Hematopoietic multipotent progenitor cell (in vitro differentiated cells): ENCODE data around the gene PROC. TPM values are rescaled to one million over a fixed set of nuclear protein-coding genes. Genes with fewer than 3 reads are reported as not detected.

Source experiments
- DNase-seq, 3 donors: peaks; one replicate each; pipeline ENCODE4 v3.0.0-alpha.2; 2011 to 2015; ENCODE audit warnings: low read depth in 2 of 3, low spot score in 2 of 3
- total RNA-seq: library from RNA; depleted of rRNA; stranded (reverse); fragments of >200 nt; gene quantifications from one replicate; pipeline ENCODE4 v1.2.3, GENCODE V29; 2012

Gene PROC
- total RNA-seq: 1.1 TPM

GRCh38 chr2:127418300-127419111 lies at the start of gene PROC:
Gene PROC (plus strand): TSS chr2:127418427. CDS start chr2:127419943, 1,516 bp downstream.
- DNase-seq: no peak

- no peak for DNase-seq
Measured at GRCh38 chr2:127370010-127370409, 48.2 kb upstream of the PROC start.

- DNase-seq: no peak
Measured at GRCh38 chr2:127371037-127371436, 47.2 kb upstream of the PROC start.

- peak in 1 of 3 donors; percentile 32 for DNase-seq
Measured at GRCh38 chr2:127373362-127374083, 44.7 kb upstream of the PROC start.

GRCh38 chr2:127376257-127376656 lies 42.0 kb upstream of the PROC start:
- no peak for DNase-seq

GRCh38 chr2:127377262-127377661 lies 41.0 kb upstream of the PROC start:
- DNase-seq: no peak

GRCh38 chr2:127378720-127379119 lies 39.5 kb upstream of the PROC start:
- DNase-seq: no peak

GRCh38 chr2:127379712-127380355 lies 38.4 kb upstream of the PROC start:
- DNase-seq: no peak

- DNase-seq: no peak
Measured at GRCh38 chr2:127381762-127382161, 36.5 kb upstream of the PROC start.

- no peak for DNase-seq
Measured at GRCh38 chr2:127382831-127383230, 35.4 kb upstream of the PROC start.

GRCh38 chr2:127384529-127384928 lies 33.7 kb upstream of the PROC start:
- DNase-seq: no peak

- no peak for DNase-seq
Measured at GRCh38 chr2:127386246-127386645, 32.0 kb upstream of the PROC start.

GRCh38 chr2:127386764-127387654 lies 31.2 kb upstream of the PROC start:
- peak; percentile 65 to 88 (median 83) for DNase-seq

- DNase-seq: peak; percentile 91 to 96 (median 94)
Measured at GRCh38 chr2:127387655-127388422, 30.4 kb upstream of the PROC start, which contains the start of gene MAP3K2. Gene MAP3K2 (minus strand): TSS chr2:127387975. CDS start chr2:127343129, 44,846 bp downstream.

- DNase-seq: no peak
Measured at GRCh38 chr2:127388423-127389164, 29.6 kb upstream of the PROC start.

GRCh38 chr2:127389778-127390435 lies 28.3 kb upstream of the PROC start:
- peak in 2 of 3 donors; percentile 57 to 61 for DNase-seq

GRCh38 chr2:127392133-127392827 lies 25.9 kb upstream of the PROC start:
- DNase-seq: no peak
